Cardiac fibroblast (primary cell): ENCODE measurements around the gene SMIM44.

Experiments
- DNase-seq, 2 donors: peaks; one replicate each; pipeline versions ENCODE4 v3.0.0 to v3.0.0-alpha.2; 2010; ENCODE audit warnings: low read depth in 2 of 2
- H3K4me3 ChIP-seq, 2 donors: replicated peaks in 1 of 2; 1 replicate in 1 of 2; 2 replicates in 1 of 2; pipeline ENCODE4 v1.5.1; 2011; ENCODE audit warnings: low read depth in 2 of 2, low read length in 2 of 2, mild to moderate bottlenecking in 2 of 2, moderate library complexity in 1 of 2
- TF ChIP-seq, protein P1 (sequence below): IDR thresholded peaks from one replicate; pipeline ENCODE4 v1.5.1; 2011; ENCODE audit warnings: low read depth, mild to moderate bottlenecking, low read length, inconsistent platforms

The SMIM44 gene

DNA sequence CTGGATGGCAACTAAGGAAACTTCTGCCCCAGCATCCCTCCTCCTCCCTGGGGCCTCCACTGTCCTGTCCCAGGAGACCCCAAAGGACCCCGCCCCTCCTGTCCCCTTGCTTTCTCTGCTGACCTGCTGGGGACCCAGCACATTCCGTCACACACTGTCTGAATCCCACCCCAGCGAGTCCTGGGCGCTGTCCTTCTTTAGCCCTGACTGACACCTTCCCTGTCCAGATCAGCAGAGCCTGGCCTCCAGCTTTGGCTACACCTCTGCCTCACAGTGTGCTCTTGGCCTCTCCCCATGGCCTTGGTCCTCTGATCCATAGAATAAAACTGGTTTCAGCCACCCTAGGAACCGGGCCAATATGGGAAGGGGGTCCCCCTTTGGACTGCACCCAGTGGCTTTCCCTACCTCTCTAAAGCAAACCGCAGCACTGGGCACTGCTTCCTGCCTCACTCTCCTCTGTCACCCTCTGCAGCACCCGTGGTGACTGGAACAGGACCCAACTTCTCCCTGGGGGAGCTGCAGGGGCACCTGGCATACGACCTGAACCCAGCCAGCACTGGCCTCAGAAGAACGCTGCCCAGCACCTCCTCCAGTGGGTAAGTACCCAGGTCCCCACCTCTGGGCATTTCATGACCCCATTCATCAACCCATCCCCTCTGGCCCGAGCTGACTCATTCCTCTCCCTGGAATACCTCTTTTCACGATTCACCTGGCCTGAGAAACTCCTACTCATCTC is 49.3 kb downstream of the SMIM44 start:
- H3K4me3 ChIP-seq: no peak overlapping the region
- no peak for DNase-seq

DNA sequence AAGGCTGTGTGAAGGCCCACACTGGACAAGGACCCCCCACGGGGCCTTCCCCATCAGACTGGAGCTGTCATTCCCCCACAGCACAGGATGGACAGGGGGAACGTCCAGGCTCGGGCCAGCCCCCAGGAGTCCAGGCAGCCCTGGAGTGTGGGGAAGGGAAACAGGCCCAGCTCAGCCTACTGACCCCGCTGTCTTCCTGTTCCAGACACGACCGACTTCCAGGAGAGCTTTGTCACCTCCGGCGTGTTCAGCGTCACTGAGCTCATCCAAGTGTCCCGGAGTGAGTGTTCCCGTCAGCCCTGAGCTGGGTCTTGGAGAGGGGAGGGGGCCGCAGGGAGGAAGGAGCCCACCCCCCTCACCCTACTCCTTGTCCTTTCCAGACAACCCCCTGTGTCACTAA is 49.9 kb downstream of the SMIM44 start:
- no peak for DNase-seq

More for the DNA sequence above, 49.3 kb downstream of the SMIM44 start:
- TF ChIP-seq, protein P1, sequence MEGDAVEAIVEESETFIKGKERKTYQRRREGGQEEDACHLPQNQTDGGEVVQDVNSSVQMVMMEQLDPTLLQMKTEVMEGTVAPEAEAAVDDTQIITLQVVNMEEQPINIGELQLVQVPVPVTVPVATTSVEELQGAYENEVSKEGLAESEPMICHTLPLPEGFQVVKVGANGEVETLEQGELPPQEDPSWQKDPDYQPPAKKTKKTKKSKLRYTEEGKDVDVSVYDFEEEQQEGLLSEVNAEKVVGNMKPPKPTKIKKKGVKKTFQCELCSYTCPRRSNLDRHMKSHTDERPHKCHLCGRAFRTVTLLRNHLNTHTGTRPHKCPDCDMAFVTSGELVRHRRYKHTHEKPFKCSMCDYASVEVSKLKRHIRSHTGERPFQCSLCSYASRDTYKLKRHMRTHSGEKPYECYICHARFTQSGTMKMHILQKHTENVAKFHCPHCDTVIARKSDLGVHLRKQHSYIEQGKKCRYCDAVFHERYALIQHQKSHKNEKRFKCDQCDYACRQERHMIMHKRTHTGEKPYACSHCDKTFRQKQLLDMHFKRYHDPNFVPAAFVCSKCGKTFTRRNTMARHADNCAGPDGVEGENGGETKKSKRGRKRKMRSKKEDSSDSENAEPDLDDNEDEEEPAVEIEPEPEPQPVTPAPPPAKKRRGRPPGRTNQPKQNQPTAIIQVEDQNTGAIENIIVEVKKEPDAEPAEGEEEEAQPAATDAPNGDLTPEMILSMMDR: no peak

More for the DNA sequence above, 49.9 kb downstream of the SMIM44 start:
- H3K4me3 ChIP-seq: no peak overlapping the region
- TF ChIP-seq, protein P1: no peak
